OCI-LY1 (cell line): ENCODE measurements around the gene CCNE1.

Experiments used
- EZH2 ChIP-seq: fragments of 200-600 bp; sonication (generic), shearing (Covaris generic); IDR thresholded peaks from 2 replicates; pipeline ENCODE4 v1.8.0; 2017; ENCODE audit warnings: borderline replicate concordance, mixed run types, mild to moderate bottlenecking, antibody characterized with exemption, low read length, moderate library complexity, mixed read lengths
- TF ChIP-seq, protein P1 (sequence below): fragments of 200-600 bp; sonication (generic), shearing (Covaris generic); IDR thresholded peaks from 2 replicates; pipeline ENCODE4 v1.5.1; 2017; ENCODE audit warnings: mild to moderate bottlenecking, antibody characterized with exemption, low read length, moderate library complexity, mixed read lengths

DNA sequence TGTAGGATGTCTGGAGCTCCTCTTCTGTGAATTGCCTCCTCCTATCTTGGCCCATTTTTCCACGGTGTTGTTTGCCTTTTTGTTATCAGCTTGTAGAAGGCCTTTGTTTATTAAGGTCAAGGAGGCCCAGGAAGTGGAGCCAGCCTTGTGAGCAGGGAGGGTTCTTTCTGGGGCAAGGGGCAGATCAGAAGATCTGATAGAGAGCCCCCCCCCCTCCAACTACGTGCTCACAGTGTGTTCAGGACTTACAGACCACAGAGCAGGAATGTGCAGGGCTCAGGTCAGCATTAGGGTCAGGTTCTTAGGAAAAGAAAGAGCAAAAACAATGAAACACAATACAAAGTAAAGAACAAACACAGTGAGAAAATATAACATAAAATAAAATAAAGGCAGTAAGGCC, 59.4 kb downstream of the CCNE1 start:
- TF ChIP-seq, protein P1, sequence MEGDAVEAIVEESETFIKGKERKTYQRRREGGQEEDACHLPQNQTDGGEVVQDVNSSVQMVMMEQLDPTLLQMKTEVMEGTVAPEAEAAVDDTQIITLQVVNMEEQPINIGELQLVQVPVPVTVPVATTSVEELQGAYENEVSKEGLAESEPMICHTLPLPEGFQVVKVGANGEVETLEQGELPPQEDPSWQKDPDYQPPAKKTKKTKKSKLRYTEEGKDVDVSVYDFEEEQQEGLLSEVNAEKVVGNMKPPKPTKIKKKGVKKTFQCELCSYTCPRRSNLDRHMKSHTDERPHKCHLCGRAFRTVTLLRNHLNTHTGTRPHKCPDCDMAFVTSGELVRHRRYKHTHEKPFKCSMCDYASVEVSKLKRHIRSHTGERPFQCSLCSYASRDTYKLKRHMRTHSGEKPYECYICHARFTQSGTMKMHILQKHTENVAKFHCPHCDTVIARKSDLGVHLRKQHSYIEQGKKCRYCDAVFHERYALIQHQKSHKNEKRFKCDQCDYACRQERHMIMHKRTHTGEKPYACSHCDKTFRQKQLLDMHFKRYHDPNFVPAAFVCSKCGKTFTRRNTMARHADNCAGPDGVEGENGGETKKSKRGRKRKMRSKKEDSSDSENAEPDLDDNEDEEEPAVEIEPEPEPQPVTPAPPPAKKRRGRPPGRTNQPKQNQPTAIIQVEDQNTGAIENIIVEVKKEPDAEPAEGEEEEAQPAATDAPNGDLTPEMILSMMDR, result no peak
- no peak for TF ChIP-seq EZH2
